GM23248 (cell line): Measurements from ENCODE around the gene MAP3K9. TPM values are rescaled to one million over a fixed set of nuclear protein-coding genes. Genes with fewer than 3 reads are reported as not detected.

ENCODE experiments used
- DNase-seq: peaks from one replicate; pipeline ENCODE4 v3.0.0-alpha.2; 2015
- H2AFZ ChIP-seq: fragments of 200-600 bp; sonication (generic); 2 replicates; pipeline ENCODE4 v1.6.1; 2016; ENCODE audit warnings: antibody characterized with exemption
- H3F3A ChIP-seq: fragments of 200-600 bp; sonication (generic); 2 replicates; pipeline ENCODE4 v1.6.1; 2016; ENCODE audit warnings: mild to moderate bottlenecking, antibody characterized with exemption, mixed run types; ENCODE audit not compliant: insufficient read depth
- H3K27ac ChIP-seq: fragments of 200-600 bp; sonication (generic); 2 replicates; pipeline ENCODE4 v1.5.1; 2016; ENCODE audit warnings: mild to moderate bottlenecking
- H3K27me3 ChIP-seq: fragments of 200-600 bp; sonication (generic); replicated peaks from 2 replicates; pipeline ENCODE4 v1.6.1; 2016; ENCODE audit warnings: mild to moderate bottlenecking; ENCODE audit not compliant: insufficient read depth
- H3K36me3 ChIP-seq: fragments of 200-600 bp; sonication (generic); 2 replicates; pipeline ENCODE4 v1.6.1; 2016; ENCODE audit warnings: low read depth, mild to moderate bottlenecking
- H3K4me1 ChIP-seq: fragments of 200-600 bp; sonication (generic); 2 replicates; pipeline ENCODE4 v1.6.1; 2016; ENCODE audit warnings: mild to moderate bottlenecking; ENCODE audit not compliant: insufficient read depth
- H3K4me2 ChIP-seq: fragments of 200-600 bp; sonication (generic); one replicate; pipeline ENCODE4 v1.6.1; 2016; ENCODE audit warnings: mild to moderate bottlenecking; ENCODE audit not compliant: unreplicated experiment
- H3K4me3 ChIP-seq: fragments of 200-600 bp; sonication (generic); 2 replicates; pipeline ENCODE4 v1.5.1; 2016; ENCODE audit warnings: mild to moderate bottlenecking
- H3K79me2 ChIP-seq: fragments of 200-600 bp; sonication (generic); 2 replicates; pipeline ENCODE4 v1.6.1; 2016; ENCODE audit warnings: mild to moderate bottlenecking; ENCODE audit not compliant: insufficient read depth
- H3K9ac ChIP-seq: fragments of 200-600 bp; sonication (generic); 2 replicates; pipeline ENCODE4 v1.6.1; 2016; ENCODE audit warnings: mild to moderate bottlenecking
- H3K9me2 ChIP-seq: fragments of 200-600 bp; sonication (generic); 2 replicates; pipeline ENCODE4 v1.6.1; 2016; ENCODE audit warnings: mixed run types, mild to moderate bottlenecking, moderate library complexity; ENCODE audit not compliant: insufficient read depth
- H3K9me3 ChIP-seq: fragments of 200-600 bp; sonication (generic); one replicate; pipeline ENCODE4 v1.6.1; 2017; ENCODE audit warnings: low read depth
- H4K20me1 ChIP-seq: fragments of 200-600 bp; sonication (generic); 2 replicates; pipeline ENCODE4 v1.6.0; 2016; ENCODE audit not compliant: insufficient read depth
- EZH2 ChIP-seq: fragments of 200-600 bp; sonication (generic); IDR thresholded peaks from 2 replicates; pipeline ENCODE4 v1.6.1; 2018; ENCODE audit warnings: antibody characterized with exemption, mild to moderate bottlenecking; ENCODE audit not compliant: insufficient read depth, poor library complexity, severe bottlenecking
- EZH2phosphoT487 ChIP-seq: fragments of 200-600 bp; sonication (generic); IDR thresholded peaks from 2 replicates; pipeline ENCODE4 v1.6.1; 2018; ENCODE audit warnings: antibody characterized with exemption, moderate library complexity, mild to moderate bottlenecking, low read depth; ENCODE audit not compliant: insufficient read depth
- WGBS, 2 experiments: methylation state at CpG; one replicate each; pipeline ENCODE4 v1.1.6; 2015 to 2017; ENCODE audit warnings: low lambda C conversion rate in 2 of 2, low coverage in 1 of 2; ENCODE audit errors: missing lambda C conversion rate in 2 of 2; 5-methylcytosine and 5-hydroxymethylcytosine counted together
- in situ Hi-C: fragments of 300-500 bp; cut with MboI; formaldehyde crosslinking; loops from 2 replicates; pipeline ENCODE4 v1.15.0; 2020
- polyA plus RNA-seq: library from polyadenylated mRNA; unstranded; fragments of >200 nt; fragmentation: Nextera tagmentation; extraction: Ambion mirVana; gene quantifications from 2 replicates; pipeline ENCODE4 v1.2.1, GENCODE V29; 2016
- total RNA-seq: library from RNA; depleted of rRNA; stranded (reverse); fragments of >200 nt; shearing (Covaris generic); gene quantifications from 2 replicates; pipeline ENCODE4 v1.2.3, GENCODE V29; 2014

MAP3K9 gene
- total and polyA plus RNA-seq, 2 experiments from 2014 or later: 0.05 TPM; not detected in 1

- H3K79me2 ChIP-seq: no peaks in the 10 kb centered on the region
- H3K27me3 ChIP-seq: no peaks in the 10 kb centered on the region
- TF ChIP-seq EZH2phosphoT487: no peak
- TF ChIP-seq EZH2: no peak
- H3F3A ChIP-seq: no peaks in the 10 kb centered on the region
- no peak overlapping the region for H3K4me3 ChIP-seq
- H4K20me1 ChIP-seq: no peaks in the 10 kb centered on the region
- in situ Hi-C loops: no loop called here
- no peak overlapping the region for H3K27ac ChIP-seq
- WGBS, 2 experiments: 4 to 9% methylated on average over 2 of the region's 2 CpGs
- H2AFZ ChIP-seq: no peak overlapping the region
- no peaks in the 10 kb centered on the region for H3K36me3 ChIP-seq
- no peak for DNase-seq
- H3K9me2 ChIP-seq: no peaks in the 10 kb centered on the region
- no peaks in the 10 kb centered on the region for H3K4me1 ChIP-seq
- no peak overlapping the region for H3K4me2 ChIP-seq
- H3K9me3 ChIP-seq: no peaks in the 10 kb centered on the region
- H3K9ac ChIP-seq: no peak overlapping the region
Measured at GRCh38 chr14:70842851-70843462, 33.6 kb upstream of the MAP3K9 start.

- Histone ChIP-seq H4K20me1 (no peaks in the 10 kb centered on the region), H3K9me2 (no peaks in the 10 kb centered on the region), H3K4me2 (no peak overlapping the region), H3K27me3 (no peaks in the 10 kb centered on the region), H3K36me3 (no peaks in the 10 kb centered on the region), H3K27ac (no peak overlapping the region), H3K4me1 (no peaks in the 10 kb centered on the region), H3F3A (no peaks in the 10 kb centered on the region), H3K9me3 (no peaks in the 10 kb centered on the region), H3K9ac (no peak overlapping the region), H3K4me3 (no peak overlapping the region), H3K79me2 (no peaks in the 10 kb centered on the region), H2AFZ (no peak overlapping the region)
- in situ Hi-C loops: no loop called here
- WGBS, 2 experiments: 51 to 52% methylated on average over 4 of the region's 4 CpGs
- DNase-seq: no peak
- TF ChIP-seq EZH2: no peak
- TF ChIP-seq EZH2phosphoT487: no peak
Measured at GRCh38 chr14:70838076-70838475, 28.8 kb upstream of the MAP3K9 start.

- H3K9ac ChIP-seq: no peak overlapping the region
- H3K27ac ChIP-seq: no peak overlapping the region
- TF ChIP-seq EZH2phosphoT487: no peak
- TF ChIP-seq EZH2: no peak
- H4K20me1 ChIP-seq: no peaks in the 10 kb centered on the region
- no peaks in the 10 kb centered on the region for H3K27me3 ChIP-seq
- no peaks in the 10 kb centered on the region for H3K79me2 ChIP-seq
- no peak overlapping the region for H3K4me2 ChIP-seq
- DNase-seq: no peak
- in situ Hi-C loops: no loop called here
- no peak overlapping the region for H2AFZ ChIP-seq
- H3K36me3 ChIP-seq: no peaks in the 10 kb centered on the region
- H3F3A ChIP-seq: no peaks in the 10 kb centered on the region
- H3K4me1 ChIP-seq: no peaks in the 10 kb centered on the region
- H3K4me3 ChIP-seq: no peak overlapping the region
- no peaks in the 10 kb centered on the region for H3K9me3 ChIP-seq
- H3K9me2 ChIP-seq: no peaks in the 10 kb centered on the region
Measured at GRCh38 chr14:70836946-70837345, 27.6 kb upstream of the MAP3K9 start.

GRCh38 chr14:70833884-70834283 lies 24.6 kb upstream of the MAP3K9 start:
- Histone ChIP-seq H3K4me3 (no peak overlapping the region), H4K20me1 (no peaks in the 10 kb centered on the region), H3K9ac (no peak overlapping the region), H3K9me3 (no peaks in the 10 kb centered on the region), H3K4me1 (no peaks in the 10 kb centered on the region), H3K27ac (no peak overlapping the region), H3K27me3 (no peaks in the 10 kb centered on the region), H3K36me3 (no peaks in the 10 kb centered on the region), H3K4me2 (no peak overlapping the region), H2AFZ (no peak overlapping the region), H3K9me2 (no peaks in the 10 kb centered on the region), H3F3A (no peaks in the 10 kb centered on the region), H3K79me2 (no peaks in the 10 kb centered on the region)
- no peak for TF ChIP-seq EZH2
- TF ChIP-seq EZH2phosphoT487: no peak
- WGBS, 2 experiments: 93 to 96% methylated on average over 5 of the region's 5 CpGs
- no peak for DNase-seq
- in situ Hi-C loops: no loop called here

- TF ChIP-seq EZH2phosphoT487: no peak
- no peak for TF ChIP-seq EZH2
- Histone ChIP-seq H3K79me2 (no peaks in the 10 kb centered on the region), H4K20me1 (no peaks in the 10 kb centered on the region), H3K9me2 (no peaks in the 10 kb centered on the region), H2AFZ (no peak overlapping the region), H3K4me3 (no peak overlapping the region), H3K9me3 (no peaks in the 10 kb centered on the region), H3K4me2 (no peak overlapping the region), H3K36me3 (no peaks in the 10 kb centered on the region), H3K9ac (no peak overlapping the region), H3K27ac (no peak overlapping the region), H3F3A (no peaks in the 10 kb centered on the region), H3K4me1 (no peaks in the 10 kb centered on the region), H3K27me3 (no peaks in the 10 kb centered on the region)
- no peak for DNase-seq
- 77 to 79% methylated on average over 16 of the region's 16 CpGs for WGBS, 2 experiments
- in situ Hi-C loops: no loop called here
Measured at GRCh38 chr14:70832561-70833305, 23.4 kb upstream of the MAP3K9 start.
